SH-SY5Y (cell line): ENCODE results near the gene SNAI3.

Experiments
- GATA2 ChIP-seq: IDR thresholded peaks from 2 replicates; pipeline ENCODE4 v1.6.1; 2011; ENCODE audit warnings: mild to moderate bottlenecking, low read depth, low read length
- GATA3 ChIP-seq: IDR thresholded peaks from 2 replicates; pipeline ENCODE4 v1.6.1; 2011; ENCODE audit warnings: low read depth, mild to moderate bottlenecking, low read length, moderate library complexity

GRCh38 chr16:88727871-88728270, 41.6 kb upstream of the SNAI3 start:
- no peak for TF ChIP-seq GATA2
- TF ChIP-seq GATA3 = no peak
